HAP-1 (cell line): ENCODE data around the gene EPHB3.

ENCODE experiments used
- DNase-seq, 2 experiments: peaks; one replicate each; pipeline ENCODE4 v3.0.0-alpha.2; 2016 to 2020; ENCODE audit warnings: low spot score in 2 of 2
- H3K27me3 ChIP-seq: fragments of 250-450 bp; sonication (Bioruptor Pico); 2 replicates; pipeline ENCODE4 v1.5.1; 2020; ENCODE audit warnings: low read depth, mild to moderate bottlenecking, moderate library complexity
- H3K36me3 ChIP-seq: fragments of 250-450 bp; sonication (Bioruptor Pico); replicated peaks from 2 replicates; pipeline ENCODE4 v1.5.1; 2020; ENCODE audit warnings: mild to moderate bottlenecking
- H3K4me1 ChIP-seq: fragments of 250-450 bp; sonication (Bioruptor Pico); 2 replicates; pipeline ENCODE4 v1.5.1; 2020; ENCODE audit warnings: mild to moderate bottlenecking
- H3K4me3 ChIP-seq: fragments of 250-450 bp; sonication (Bioruptor Pico); 2 replicates; pipeline ENCODE4 v1.5.1; 2020; ENCODE audit warnings: mild to moderate bottlenecking, moderate library complexity
- H3K9me3 ChIP-seq: fragments of 250-450 bp; sonication (Bioruptor Pico); 2 replicates; pipeline ENCODE4 v1.5.1; 2020; ENCODE audit warnings: mild to moderate bottlenecking, moderate library complexity
- in situ Hi-C: fragments of 300-500 bp; cut with MboI; formaldehyde crosslinking; loops from 3 replicates; pipeline ENCODE4 v1.14.3; 2020; ENCODE audit warnings: low sequenced_read_pairs, inconsistent platforms, mixed read lengths

The EPHB3 gene

GRCh38 chr3:184631472-184631861 lies 69.9 kb downstream of the EPHB3 start:
- no peak for DNase-seq
- Histone ChIP-seq H3K4me1 (peaks cover 10% of the 10 kb centered on the region), H3K27me3 (no peaks in the 10 kb centered on the region), H3K36me3 (no peaks in the 10 kb centered on the region), H3K4me3 (no peak overlapping the region), H3K9me3 (no peaks in the 10 kb centered on the region)
- in situ Hi-C loops: no loop called here
